Karpas-422 (cell line): ENCODE measurements around the gene POLR2F. TPM values are rescaled to one million over a fixed set of nuclear protein-coding genes. Genes with fewer than 3 reads are reported as not detected.
"Not testable (repeated sequence)": the region's sequence is repeated elsewhere in the genome, so short reads cannot be mapped to it uniquely, and the experiment has no call there.

ENCODE experiments used
- DNase-seq: peaks from one replicate; pipeline ENCODE4 v3.0.0-alpha.2; 2015
- H2AFZ ChIP-seq: fragments of 200-600 bp; sonication (generic); 2 replicates; pipeline ENCODE4 v1.6.1; 2014; ENCODE audit warnings: antibody characterized with exemption, low read length, mixed read lengths
- H3K27ac ChIP-seq: fragments of 200-600 bp; sonication (generic); 2 replicates; pipeline ENCODE4 v1.5.1; 2014; ENCODE audit warnings: mild to moderate bottlenecking, low read length, moderate library complexity
- H3K27me3 ChIP-seq: fragments of 200-600 bp; sonication (generic); 2 replicates; pipeline ENCODE4 v1.6.1; 2014; ENCODE audit warnings: low read length, mixed read lengths
- H3K36me3 ChIP-seq: fragments of 200-600 bp; sonication (generic); 2 replicates; pipeline ENCODE4 v1.6.1; 2014; ENCODE audit warnings: low read length, mixed read lengths; ENCODE audit not compliant: insufficient read depth
- H3K4me1 ChIP-seq: fragments of 200-600 bp; sonication (generic); 2 replicates; pipeline ENCODE4 v1.6.1; 2014; ENCODE audit warnings: mild to moderate bottlenecking, low read length, mixed read lengths
- H3K4me2 ChIP-seq: fragments of 200-600 bp; sonication (generic); 2 replicates; pipeline ENCODE4 v1.6.1; 2014; ENCODE audit warnings: low read length, low read depth, mild to moderate bottlenecking; ENCODE audit not compliant: poor library complexity, severe bottlenecking
- H3K4me3 ChIP-seq: fragments of 200-600 bp; sonication (generic); 2 replicates; pipeline ENCODE4 v1.5.1; 2014; ENCODE audit warnings: mild to moderate bottlenecking, antibody characterized with exemption, low read length, mixed read lengths
- H3K79me2 ChIP-seq: fragments of 200-600 bp; sonication (generic); 2 replicates; pipeline ENCODE4 v1.6.1; 2014; ENCODE audit warnings: mild to moderate bottlenecking, low read length, mixed read lengths
- H3K9ac ChIP-seq: fragments of 200-600 bp; sonication (generic); 2 replicates; pipeline ENCODE4 v1.6.0; 2014; ENCODE audit warnings: low read length
- H3K9me2 ChIP-seq: fragments of 200-600 bp; sonication (generic), shearing (Covaris generic); replicated peaks from 2 replicates; pipeline ENCODE4 v1.6.0; 2014; ENCODE audit warnings: mild to moderate bottlenecking, low read length, moderate library complexity; ENCODE audit not compliant: insufficient read depth
- H3K9me3 ChIP-seq: fragments of 300-700, 200-600 bp; sonication (generic); 2 replicates; pipeline ENCODE4 v1.6.1; 2014; ENCODE audit warnings: low read length, mixed read lengths
- H4K20me1 ChIP-seq: fragments of 200-600 bp; sonication (generic); 2 replicates; pipeline ENCODE4 v1.6.1; 2014; ENCODE audit warnings: mild to moderate bottlenecking, antibody characterized with exemption, low read length, low read depth; ENCODE audit not compliant: insufficient read depth
- total RNA-seq: library from RNA; depleted of rRNA; stranded (reverse); fragments of >200 nt; shearing (Covaris generic); gene quantifications from 2 replicates; pipeline ENCODE4 v1.2.3, GENCODE V29; 2014; ENCODE audit warnings: low replicate concordance

The POLR2F gene
- total RNA-seq, 1 experiment from 2014 or later, result 41.9 TPM

DNA sequence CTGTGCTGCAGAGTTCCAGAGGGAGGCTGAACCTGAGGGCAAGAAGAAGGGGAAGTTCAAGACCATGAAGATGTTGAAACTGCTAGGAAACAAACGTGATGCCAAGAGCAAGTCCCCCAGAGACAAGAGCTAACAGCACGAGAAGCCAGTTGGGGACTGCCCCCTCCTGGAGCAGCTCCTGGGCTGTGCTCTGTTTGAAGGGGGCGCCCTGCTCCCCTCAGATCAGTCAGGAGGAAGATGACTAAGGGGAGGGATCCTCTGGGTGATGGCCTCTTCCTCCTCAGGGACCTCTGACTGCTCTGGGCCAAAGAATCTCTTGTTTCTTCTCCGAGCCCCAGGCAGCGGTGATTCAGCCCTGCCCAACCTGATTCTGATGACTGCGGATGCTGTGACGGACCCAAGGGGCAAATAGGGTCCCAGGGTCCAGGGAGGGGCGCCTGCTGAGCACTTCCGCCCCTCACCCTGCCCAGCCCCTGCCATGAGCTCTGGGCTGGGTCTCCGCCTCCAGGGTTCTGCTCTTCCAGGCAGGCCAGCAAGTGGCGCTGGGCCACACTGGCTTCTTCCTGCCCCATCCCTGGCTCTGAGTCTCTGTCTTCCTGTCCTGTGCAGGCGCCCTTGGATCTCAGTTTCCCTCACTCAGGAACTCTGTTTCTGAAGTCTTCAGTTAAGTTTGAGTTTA lies 12.7 kb upstream of the POLR2F start:
- H3K27ac ChIP-seq, result no peak overlapping the region
- H3K9ac ChIP-seq, result no peak overlapping the region
- H2AFZ ChIP-seq, result no peak overlapping the region
- no peak overlapping the region for H3K4me3 ChIP-seq
- H3K4me2 ChIP-seq, result no peak overlapping the region
- no peaks in the 10 kb centered on the region for H3K4me1 ChIP-seq
- 0 out of 2 replicates have a peak, but pooled peaks cover 4% of the 10 kb centered on the region for H3K36me3 ChIP-seq
- peak; percentile 55 for DNase-seq
- H3K9me3 ChIP-seq, result no peaks in the 10 kb centered on the region
- no peaks in the 10 kb centered on the region for H4K20me1 ChIP-seq
- no peaks in the 10 kb centered on the region for H3K79me2 ChIP-seq
- no peaks in the 10 kb centered on the region for H3K27me3 ChIP-seq
- H3K9me2 ChIP-seq, result no peaks in the 10 kb centered on the region

DNA sequence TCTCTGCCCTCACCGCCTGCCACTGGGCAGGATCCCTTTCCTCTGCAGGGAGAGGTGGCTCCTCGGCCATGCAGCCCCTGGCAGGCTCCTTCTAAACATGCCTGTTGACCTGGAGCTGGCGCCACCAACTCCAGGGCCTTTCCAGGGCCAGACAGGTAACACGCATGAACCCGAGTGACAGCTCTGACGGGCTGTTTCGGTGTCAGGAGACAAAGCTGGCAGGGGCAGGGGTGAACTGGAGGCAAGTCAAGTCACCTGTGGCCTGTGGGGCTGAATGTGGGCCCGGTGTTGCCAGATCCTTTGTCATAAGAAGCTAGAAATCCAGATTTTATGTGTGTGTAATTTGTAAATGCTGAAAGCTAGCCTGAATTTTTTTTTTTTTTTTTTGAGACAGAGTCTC lies 11.4 kb upstream of the POLR2F start:
- 0 out of 2 replicates have a peak, but pooled peaks cover 4% of the 10 kb centered on the region for H3K36me3 ChIP-seq
- H3K9me2 ChIP-seq, result no peaks in the 10 kb centered on the region

DNA sequence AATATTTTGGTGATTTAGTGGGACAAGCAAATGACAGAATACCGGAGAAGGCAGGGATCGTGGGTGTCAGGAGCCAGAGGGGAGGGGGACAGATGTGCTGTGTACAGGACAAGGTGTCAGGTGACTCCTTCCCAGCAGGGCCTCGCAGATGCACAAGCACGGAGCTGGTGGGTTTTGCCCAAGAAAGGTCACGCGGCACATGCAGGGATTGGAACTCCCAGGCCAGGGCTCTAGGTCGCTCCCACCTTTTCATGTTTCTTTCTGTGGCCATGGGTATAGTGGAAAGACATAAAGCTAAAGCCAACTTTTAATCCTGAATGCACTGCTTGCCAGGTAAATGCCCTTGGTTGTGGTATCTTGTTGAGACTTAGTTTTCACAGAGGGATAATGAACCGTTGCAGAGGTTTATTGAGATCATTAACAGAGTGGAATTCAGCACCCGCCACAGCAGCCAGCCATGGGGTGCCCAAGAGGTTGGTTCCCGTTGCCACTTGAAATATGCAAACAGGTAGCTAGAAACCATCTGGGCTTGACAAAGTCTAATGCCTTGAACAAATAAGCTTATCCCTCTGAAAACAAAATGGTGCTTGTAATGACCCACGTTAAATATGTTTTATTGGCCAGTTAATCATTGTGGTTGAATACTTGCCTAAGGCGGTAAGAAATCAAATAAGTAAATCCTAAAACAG lies 10.2 kb upstream of the POLR2F start:
- no peak overlapping the region for H3K27ac ChIP-seq
- H3K36me3 ChIP-seq, result 0 out of 2 replicates have a peak, but pooled peaks cover 4% of the 10 kb centered on the region
- no peaks in the 10 kb centered on the region for H3K9me3 ChIP-seq
- no peak overlapping the region for H3K4me3 ChIP-seq
- no peaks in the 10 kb centered on the region for H4K20me1 ChIP-seq
- no peak for DNase-seq
- no peaks in the 10 kb centered on the region for H3K9me2 ChIP-seq
- no peak overlapping the region for H3K4me2 ChIP-seq
- no peaks in the 10 kb centered on the region for H3K79me2 ChIP-seq
- no peaks in the 10 kb centered on the region for H3K27me3 ChIP-seq
- H3K4me1 ChIP-seq, result no peaks in the 10 kb centered on the region
- no peak overlapping the region for H3K9ac ChIP-seq
- no peak overlapping the region for H2AFZ ChIP-seq

More for the DNA sequence above, 11.4 kb upstream of the POLR2F start:
- H3K9ac ChIP-seq, result no peak overlapping the region
- no peak overlapping the region for H3K4me3 ChIP-seq
- no peaks in the 10 kb centered on the region for H3K79me2 ChIP-seq
- H3K27ac ChIP-seq, result no peak overlapping the region
- no peaks in the 10 kb centered on the region for H3K27me3 ChIP-seq
- H3K4me2 ChIP-seq, result no peak overlapping the region
- no peak for DNase-seq
- H3K4me1 ChIP-seq, result no peaks in the 10 kb centered on the region
- no peaks in the 10 kb centered on the region for H3K9me3 ChIP-seq
- H2AFZ ChIP-seq, result no peak overlapping the region
- no peaks in the 10 kb centered on the region for H4K20me1 ChIP-seq

DNA sequence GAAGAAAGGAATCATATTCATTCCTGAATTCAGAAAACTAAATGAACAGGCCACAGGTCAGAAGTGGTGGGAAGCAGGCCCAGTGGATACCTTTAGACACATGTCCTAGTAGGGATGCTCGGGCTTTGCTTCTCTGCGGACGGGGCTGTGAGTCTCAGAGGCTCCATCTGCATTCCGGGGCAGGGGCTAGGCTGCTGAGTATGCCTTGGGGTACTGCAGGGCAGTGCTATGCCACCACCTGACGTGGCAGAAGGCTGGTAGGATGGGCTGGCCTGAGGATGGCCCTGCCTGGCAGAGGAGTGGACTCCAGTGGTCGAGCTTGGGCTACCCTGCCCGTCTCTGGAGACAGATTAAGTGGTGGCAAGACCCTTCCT lies 9.7 kb upstream of the POLR2F start:
- H2AFZ ChIP-seq, result no peak overlapping the region
- 0 out of 2 replicates have a peak, but pooled peaks cover 4% of the 10 kb centered on the region for H3K36me3 ChIP-seq
- no peaks in the 10 kb centered on the region for H3K27me3 ChIP-seq
- no peak overlapping the region for H3K9ac ChIP-seq
- H3K4me2 ChIP-seq, result no peak overlapping the region
- no peaks in the 10 kb centered on the region for H4K20me1 ChIP-seq
- no peaks in the 10 kb centered on the region for H3K79me2 ChIP-seq
- H3K4me3 ChIP-seq, result no peak overlapping the region
- H3K9me2 ChIP-seq, result no peaks in the 10 kb centered on the region
- no peaks in the 10 kb centered on the region for H3K9me3 ChIP-seq
- DNase-seq, result no peak
- no peak overlapping the region for H3K27ac ChIP-seq
- H3K4me1 ChIP-seq, result no peaks in the 10 kb centered on the region

DNA sequence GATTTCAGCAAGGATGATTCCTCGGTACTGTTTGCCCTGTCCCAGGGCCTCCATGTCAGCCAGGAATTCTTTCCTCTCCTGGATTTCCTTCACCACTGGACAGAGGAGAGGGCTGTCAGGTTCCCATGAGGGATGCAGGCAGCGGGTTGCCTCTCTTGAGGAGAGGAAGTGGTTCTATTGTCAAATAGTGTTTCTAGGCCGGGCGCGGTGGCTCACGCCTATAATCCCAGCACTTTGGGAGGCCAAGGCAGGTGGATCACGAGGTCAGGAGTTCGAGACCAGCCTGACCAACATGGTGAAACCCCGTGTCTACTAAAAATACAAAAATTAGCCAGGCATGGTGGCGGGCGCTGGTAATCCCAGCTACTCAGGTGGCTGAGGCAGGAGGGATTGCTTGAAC lies 9.1 kb upstream of the POLR2F start:
- H3K4me3 ChIP-seq, H2AFZ ChIP-seq, H3K9ac ChIP-seq, H4K20me1 ChIP-seq, H3K9me3 ChIP-seq, H3K36me3 ChIP-seq, H3K4me2 ChIP-seq, H3K9me2 ChIP-seq, H3K27ac ChIP-seq, H3K27me3 ChIP-seq, H3K79me2 ChIP-seq, DNase-seq, H3K4me1 ChIP-seq: not testable (repeated sequence)

DNA sequence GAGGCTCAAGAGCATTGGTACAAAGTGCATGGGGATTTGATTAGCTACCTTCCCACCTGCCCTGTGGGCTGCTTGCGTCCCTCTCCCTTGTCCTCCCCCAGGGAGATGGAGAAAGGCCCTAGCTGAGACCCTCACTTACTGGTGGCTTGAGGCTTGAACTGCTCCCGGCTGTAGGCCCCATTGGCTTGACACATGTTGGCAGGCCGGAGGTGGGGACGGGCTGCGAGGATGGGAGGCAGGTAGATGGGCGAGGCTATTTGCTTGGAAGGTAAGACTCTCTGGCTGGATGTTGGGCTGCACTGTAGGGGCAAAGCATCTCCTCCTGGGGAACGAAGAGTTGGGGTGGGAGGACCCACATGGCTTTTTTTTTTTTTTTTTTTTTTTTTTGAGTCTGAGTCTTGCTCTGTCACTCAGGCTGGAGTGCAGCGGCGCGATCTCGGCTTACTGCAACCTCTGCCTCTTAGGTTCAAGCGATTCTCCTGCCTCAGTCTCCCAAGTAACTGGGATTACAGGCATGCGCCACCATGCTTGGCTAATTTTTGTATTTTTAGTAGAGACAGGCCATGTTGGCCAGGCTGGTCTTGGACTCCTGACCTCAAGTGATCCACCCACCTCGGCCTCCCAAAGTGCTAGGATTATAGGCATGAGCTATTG lies 6.2 kb upstream of the POLR2F start:
- H2AFZ ChIP-seq, H3K9me2 ChIP-seq, H3K27ac ChIP-seq, H4K20me1 ChIP-seq, H3K9ac ChIP-seq, H3K4me2 ChIP-seq, H3K9me3 ChIP-seq, H3K4me3 ChIP-seq, DNase-seq, H3K36me3 ChIP-seq, H3K79me2 ChIP-seq, H3K4me1 ChIP-seq, H3K27me3 ChIP-seq: not testable (repeated sequence)

DNA sequence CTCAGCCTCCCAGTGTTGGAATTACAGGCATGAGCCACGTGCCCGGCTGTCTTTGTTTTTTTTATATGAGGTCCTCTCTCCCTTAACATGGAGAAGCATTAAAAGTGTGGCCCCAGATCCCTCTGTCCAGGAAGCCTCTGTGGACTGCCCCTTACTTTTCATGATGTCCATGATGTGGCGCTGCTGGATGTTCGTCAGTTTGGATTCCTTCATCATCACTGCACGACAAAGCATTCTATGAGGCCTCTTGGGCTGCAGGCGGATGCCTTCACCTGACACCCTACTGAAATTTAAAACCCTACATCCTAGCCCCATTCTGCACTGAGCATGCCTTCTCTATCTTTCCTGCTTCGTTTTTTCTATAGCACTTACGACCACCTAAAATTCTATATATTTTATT lies 2.2 kb upstream of the POLR2F start:
- H4K20me1 ChIP-seq, result no peaks in the 10 kb centered on the region
- no peak overlapping the region for H3K4me2 ChIP-seq
- no peaks in the 10 kb centered on the region for H3K36me3 ChIP-seq
- no peaks in the 10 kb centered on the region for H3K9me3 ChIP-seq
- no peaks in the 10 kb centered on the region for H3K27me3 ChIP-seq
- H3K9ac ChIP-seq, result no peak overlapping the region
- peaks cover 23% of the 10 kb centered on the region for H3K79me2 ChIP-seq
- H3K27ac ChIP-seq, result no peak overlapping the region
- H3K9me2 ChIP-seq, result no peaks in the 10 kb centered on the region
- no peak overlapping the region for H2AFZ ChIP-seq
- no peak overlapping the region for H3K4me3 ChIP-seq
- peaks cover 16% of the 10 kb centered on the region for H3K4me1 ChIP-seq
- DNase-seq, result peak; percentile 67

DNA sequence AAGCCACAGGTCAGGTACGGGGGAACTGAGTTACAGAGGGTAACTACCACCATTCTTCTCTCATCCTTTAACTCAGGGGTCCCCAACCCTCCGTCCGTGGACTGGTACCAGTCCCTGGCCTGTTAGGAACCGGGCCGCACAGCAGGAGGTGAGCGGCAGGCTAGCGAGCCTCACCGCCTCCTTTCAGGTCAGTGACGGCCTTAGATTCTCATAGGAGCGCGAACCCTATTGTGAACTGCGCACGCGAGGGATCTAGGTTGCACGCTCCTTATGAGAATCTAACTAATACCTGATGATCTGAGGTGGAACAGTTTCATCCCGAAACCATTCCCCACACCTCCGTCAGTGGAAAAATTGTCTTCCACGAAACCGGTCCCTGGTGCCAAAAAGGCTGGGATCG lies 870 bp upstream of the POLR2F start:
- not testable (repeated sequence) for H4K20me1 ChIP-seq, H2AFZ ChIP-seq, H3K27ac ChIP-seq, H3K9me2 ChIP-seq, DNase-seq, H3K9me3 ChIP-seq, H3K27me3 ChIP-seq
- H3K9ac ChIP-seq, result peak overlapping the region; percentile 86
- H3K4me2 ChIP-seq, result peak overlapping the region; percentile 91
- H3K4me3 ChIP-seq, result peak overlapping the region; percentile 85; the same call in 1 of the 2 replicates
- peaks cover 13% of the 10 kb centered on the region; the same call in 1 of the 2 replicates for H3K36me3 ChIP-seq
- H3K79me2 ChIP-seq, result peaks cover 32% of the 10 kb centered on the region
- peaks cover 16% of the 10 kb centered on the region for H3K4me1 ChIP-seq
